ENCODE results near the gene CALCOCO1.

- no peak for TF ChIP-seq ATF2 (IDR thresholded peaks at IDR 0.05; ENCODE audit: low read length)
- no peak for TF ChIP-seq POLR2A (IDR thresholded peaks at IDR 0.05; ENCODE audit: control extremely low read depth in 1 of 2, low read depth in 2 of 2, low read length in 2 of 2)
- no peak for TF ChIP-seq CHD2 (IDR thresholded peaks at IDR 0.05; ENCODE audit: low read length)
Measured at GRCh38 chr12:53725824-53726223, 1.4 kb downstream of the CALCOCO1 start.
